ENCODE results near the gene ASB1. TPM values are rescaled to one million over a fixed set of nuclear protein-coding genes. Genes with fewer than 3 reads are reported as not detected.
A peak's percentile ranks its signal among the peaks of the same experiment; 100 is the strongest.

The ASB1 gene
- polyA plus RNA-seq, 3 donors from 2014 or later, result 30.3 to 53.8 (median 48.1) TPM

- DNase-seq, result no peak
- Mint-ChIP-seq H3K9me3 (no peaks in the 10 kb centered on the region), H3K36me3 (no peaks in the 10 kb centered on the region), H3K27ac (no peak overlapping the region), H3K4me3 (no peak overlapping the region), H3K27me3 (ENCODE audit: low read depth in 3 of 3) (no peaks in the 10 kb centered on the region), H3K4me1 (no peaks in the 10 kb centered on the region)
Measured at GRCh38 chr2:238461916-238462315, 35.2 kb downstream of the ASB1 start.

GRCh38 chr2:238462782-238463396 lies 36.2 kb downstream of the ASB1 start:
- no peak overlapping the region for H3K4me3 Mint-ChIP-seq
- H3K36me3 Mint-ChIP-seq, result no peaks in the 10 kb centered on the region
- peak; percentile 50 to 61 (median 53) for DNase-seq

GRCh38 chr2:238464389-238464788 lies 37.7 kb downstream of the ASB1 start:
- H3K4me1 Mint-ChIP-seq, result no peaks in the 10 kb centered on the region
- no peak overlapping the region for H3K4me3 Mint-ChIP-seq
- H3K27ac Mint-ChIP-seq, result no peak overlapping the region
- H3K9me3 Mint-ChIP-seq, result peaks cover 0 to 7% (median 4%) of the 10 kb centered on the region in 6 donors
- peaks cover 0 to 2% (median 0%) of the 10 kb centered on the region in 3 donors for H3K27me3 Mint-ChIP-seq (ENCODE audit: low read depth in 3 of 3)
- no peak for DNase-seq
- H3K36me3 Mint-ChIP-seq, result peaks cover 6 to 9% (median 7%) of the 10 kb centered on the region in 3 donors

More at GRCh38 chr2:238462782-238463396, 36.2 kb downstream of the ASB1 start:
- H3K9me3 Mint-ChIP-seq, result no peaks in the 10 kb centered on the region
- no peaks in the 10 kb centered on the region for H3K27me3 Mint-ChIP-seq (ENCODE audit: low read depth in 3 of 3)
- H3K27ac Mint-ChIP-seq, result no peak overlapping the region
- no peaks in the 10 kb centered on the region for H3K4me1 Mint-ChIP-seq

- no peak overlapping the region for H3K27ac Mint-ChIP-seq
Measured at GRCh38 chr2:238465487-238466242, 38.9 kb downstream of the ASB1 start.

GRCh38 chr2:238466243-238466756 lies 39.6 kb downstream of the ASB1 start:
- H3K36me3 Mint-ChIP-seq, result peaks cover 6 to 17% (median 15%) of the 10 kb centered on the region in 3 donors
- H3K9me3 Mint-ChIP-seq, result peaks cover 2 to 17% (median 6%) of the 10 kb centered on the region in 6 donors
- H3K4me1 Mint-ChIP-seq, result no peaks in the 10 kb centered on the region
- peaks cover 0 to 3% (median 2%) of the 10 kb centered on the region in 3 donors for H3K27me3 Mint-ChIP-seq (ENCODE audit: low read depth in 3 of 3)
- no peak for DNase-seq
- H3K4me3 Mint-ChIP-seq, result no peak overlapping the region
- H3K27ac Mint-ChIP-seq, result no peak overlapping the region

More at GRCh38 chr2:238465487-238466242, 38.9 kb downstream of the ASB1 start:
- Mint-ChIP-seq H3K4me1 (no peaks in the 10 kb centered on the region), H3K9me3 (peaks cover 2 to 16% (median 5%) of the 10 kb centered on the region in 6 donors), H3K27me3 (ENCODE audit: low read depth in 3 of 3) (peaks cover 0 to 3% (median 2%) of the 10 kb centered on the region in 3 donors), H3K36me3 (peaks cover 6 to 16% (median 14%) of the 10 kb centered on the region in 3 donors), H3K4me3 (no peak overlapping the region)
- DNase-seq, result no peak

GRCh38 chr2:238467062-238467461 lies 40.3 kb downstream of the ASB1 start:
- H3K9me3 Mint-ChIP-seq, result peaks cover 3 to 23% (median 8%) of the 10 kb centered on the region in 6 donors
- peaks cover 6 to 21% (median 18%) of the 10 kb centered on the region in 3 donors for H3K36me3 Mint-ChIP-seq
- H3K4me1 Mint-ChIP-seq, result no peaks in the 10 kb centered on the region
- no peak overlapping the region for H3K27ac Mint-ChIP-seq
- peaks cover 0 to 3% (median 2%) of the 10 kb centered on the region in 3 donors for H3K27me3 Mint-ChIP-seq (ENCODE audit: low read depth in 3 of 3)
- DNase-seq, result no peak
- no peak overlapping the region for H3K4me3 Mint-ChIP-seq

- Mint-ChIP-seq H3K4me1 (peaks cover 0 to under 1% of the 10 kb centered on the region in 2 donors), H3K27me3 (ENCODE audit: low read depth in 3 of 3) (peaks cover 0 to 5% (median 2%) of the 10 kb centered on the region in 3 donors), H3K27ac (no peak overlapping the region), H3K4me3 (no peak overlapping the region), H3K36me3 (peaks cover 10 to 28% (median 25%) of the 10 kb centered on the region in 3 donors), H3K9me3 (peaks cover 8 to 31% (median 15%) of the 10 kb centered on the region in 6 donors)
- DNase-seq, result no peak
Measured at GRCh38 chr2:238467792-238468191, 41.1 kb downstream of the ASB1 start.

GRCh38 chr2:238469155-238469554 lies 42.4 kb downstream of the ASB1 start:
- DNase-seq, result no peak
- peaks cover 11 to 40% (median 36%) of the 10 kb centered on the region in 3 donors for H3K36me3 Mint-ChIP-seq
- peaks cover 0 to 5% (median 2%) of the 10 kb centered on the region in 3 donors for H3K27me3 Mint-ChIP-seq (ENCODE audit: low read depth in 3 of 3)
- H3K4me3 Mint-ChIP-seq, result no peak overlapping the region
- peaks cover 17 to 44% (median 27%) of the 10 kb centered on the region in 6 donors for H3K9me3 Mint-ChIP-seq
- no peak overlapping the region for H3K27ac Mint-ChIP-seq
- H3K4me1 Mint-ChIP-seq, result peaks cover 0 to 2% of the 10 kb centered on the region in 2 donors

- no peak for DNase-seq
- H3K36me3 Mint-ChIP-seq, result peaks cover 15 to 56% (median 43%) of the 10 kb centered on the region in 3 donors
- H3K4me1 Mint-ChIP-seq, result peaks cover 0 to 2% of the 10 kb centered on the region in 2 donors
- H3K4me3 Mint-ChIP-seq, result no peak overlapping the region
- no peak overlapping the region for H3K27ac Mint-ChIP-seq
- peaks cover 0 to 5% (median 5%) of the 10 kb centered on the region in 3 donors for H3K27me3 Mint-ChIP-seq (ENCODE audit: low read depth in 3 of 3)
- peaks cover 17 to 51% (median 30%) of the 10 kb centered on the region in 6 donors for H3K9me3 Mint-ChIP-seq
Measured at GRCh38 chr2:238473014-238473413, 46.3 kb downstream of the ASB1 start.

GRCh38 chr2:238473523-238473922 lies 46.8 kb downstream of the ASB1 start:
- Mint-ChIP-seq H3K27me3 (ENCODE audit: low read depth in 3 of 3) (peaks cover 0 to 6% (median 5%) of the 10 kb centered on the region in 3 donors), H3K36me3 (peaks cover 15 to 53% (median 47%) of the 10 kb centered on the region in 3 donors), H3K4me3 (no peak overlapping the region)

GRCh38 chr2:238475034-238475433 lies 48.3 kb downstream of the ASB1 start:
- Mint-ChIP-seq H3K27me3 (ENCODE audit: low read depth in 3 of 3) (peaks cover 0 to 4% (median 4%) of the 10 kb centered on the region in 3 donors), H3K4me3 (no peak overlapping the region), H3K4me1 (peaks cover 0 to 2% of the 10 kb centered on the region in 2 donors), H3K9me3 (peaks cover 17 to 47% (median 31%) of the 10 kb centered on the region in 6 donors), H3K36me3 (peaks cover 11 to 49% (median 37%) of the 10 kb centered on the region in 3 donors), H3K27ac (no peak overlapping the region)
- no peak for DNase-seq

More at GRCh38 chr2:238473523-238473922, 46.8 kb downstream of the ASB1 start:
- peaks cover 0 to 2% of the 10 kb centered on the region in 2 donors for H3K4me1 Mint-ChIP-seq
- no peak overlapping the region for H3K27ac Mint-ChIP-seq
- no peak for DNase-seq
- peaks cover 17 to 51% (median 30%) of the 10 kb centered on the region in 6 donors for H3K9me3 Mint-ChIP-seq

GRCh38 chr2:238475566-238475965 lies 48.8 kb downstream of the ASB1 start:
- Mint-ChIP-seq H3K9me3 (peaks cover 14 to 48% (median 36%) of the 10 kb centered on the region in 6 donors), H3K27ac (no peak overlapping the region), H3K4me3 (no peak overlapping the region), H3K36me3 (peaks cover 13 to 49% (median 33%) of the 10 kb centered on the region in 3 donors), H3K27me3 (ENCODE audit: low read depth in 3 of 3) (peaks cover 0 to 4% (median 2%) of the 10 kb centered on the region in 3 donors), H3K4me1 (peaks cover 0 to 2% of the 10 kb centered on the region in 2 donors)
- no peak for DNase-seq

GRCh38 chr2:238476258-238476657 lies 49.5 kb downstream of the ASB1 start:
- Mint-ChIP-seq H3K27ac (no peak overlapping the region), H3K4me3 (no peak overlapping the region), H3K36me3 (peaks cover 13 to 48% (median 33%) of the 10 kb centered on the region in 3 donors), H3K9me3 (peaks cover 16 to 51% (median 37%) of the 10 kb centered on the region in 6 donors), H3K4me1 (peaks cover 0 to 2% of the 10 kb centered on the region in 2 donors), H3K27me3 (ENCODE audit: low read depth in 3 of 3) (peaks cover 0 to 4% (median 2%) of the 10 kb centered on the region in 3 donors)
- no peak for DNase-seq

Measured in immature natural killer cell (primary cell).